Activated naive CD8-positive, alpha-beta T cell treated with anti-CD3 and anti-CD28 coated beads, Interleukin-2, amount 10 ng/mL, durations not matched to agents 7 days and 5 days (primary cell): ENCODE data around the gene VAC14. TPM values are rescaled to one million over a fixed set of nuclear protein-coding genes. Genes with fewer than 3 reads are reported as not detected.

Source experiments
- ATAC-seq: fragments of 150-1000 bp; cut with Tn5 transposase; one replicate; pipeline ENCODE4 v1.10.0; 2021; ENCODE audit warnings: low read depth, moderate library complexity
- POLR2A ChIA-PET: fragments of 350-600 bp; sonication (Branson Sonifier 250); formaldehyde crosslinking; loops from one replicate; lab custom pipeline; 2021; ENCODE audit warnings: antibody characterized with exemption; lab: Charles Lee
- DNase-seq: peaks from one replicate; pipeline ENCODE4 v3.0.0; 2021
- H3K27ac Mint-ChIP-seq: one replicate; pipeline ENCODE4 v1.8.0; 2022; ENCODE audit warnings: mild to moderate bottlenecking, mixed read lengths
- H3K27me3 Mint-ChIP-seq: one replicate; pipeline ENCODE4 v1.8.0; 2022; ENCODE audit warnings: mild to moderate bottlenecking, moderate library complexity, mixed read lengths
- H3K36me3 Mint-ChIP-seq: one replicate; pipeline ENCODE4 v1.8.0; 2021; ENCODE audit warnings: mild to moderate bottlenecking, mixed read lengths
- H3K4me1 Mint-ChIP-seq: one replicate; pipeline ENCODE4 v1.8.0; 2021; ENCODE audit warnings: mixed read lengths
- H3K4me3 Mint-ChIP-seq: one replicate; pipeline ENCODE4 v1.8.0; 2022; ENCODE audit warnings: mild to moderate bottlenecking, moderate library complexity, mixed read lengths
- H3K9me3 Mint-ChIP-seq: one replicate; pipeline ENCODE4 v1.8.0; 2021; ENCODE audit warnings: mixed read lengths
- total RNA-seq, 2 experiments: library from RNA; stranded (reverse); gene quantifications; one replicate each; pipeline ENCODE4 v1.2.3, GENCODE V29; 2021

Gene VAC14
- total RNA-seq, 2 experiments from 2014 or later: 34.4 to 36.9 TPM

- Mint-ChIP-seq H3K36me3 (no peaks in the 10 kb centered on the region), H3K27me3 (peaks cover 11% of the 10 kb centered on the region), H3K9me3 (no peaks in the 10 kb centered on the region), H3K4me3 (no peak overlapping the region), H3K27ac (no peak overlapping the region), H3K4me1 (no peaks in the 10 kb centered on the region)
- ATAC-seq: no peak
- POLR2A ChIA-PET: interaction anchor here (0.7 to 1.8 kb wide), 3 partner anchors 8 to 51 kb away, joined by 4 to 5 read pairs (median 4); no protein-coding TSS in a partner anchor
- DNase-seq: no peak
Measured at GRCh38 chr16:70687671-70688245, 113.2 kb downstream of the VAC14 start.

DNA sequence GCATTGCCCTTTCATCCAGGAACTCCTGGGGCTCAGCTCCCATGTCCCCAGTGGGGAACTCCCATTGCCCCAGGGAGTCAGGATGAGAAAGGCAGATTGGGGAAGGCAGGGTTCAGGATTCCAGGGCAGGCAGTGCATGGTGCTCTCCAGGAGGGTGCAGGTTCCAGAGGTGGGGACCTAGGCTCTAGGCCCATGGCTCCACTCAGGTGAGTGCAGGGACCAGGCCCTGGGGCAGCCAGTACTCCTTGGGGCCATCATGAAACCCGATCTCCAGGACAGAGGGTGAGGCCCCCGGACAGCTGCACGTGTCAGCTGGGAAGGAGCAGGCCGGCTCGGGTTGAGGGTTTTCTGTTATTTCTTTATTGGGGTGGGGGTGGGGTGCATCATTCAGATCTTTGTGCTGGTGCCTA, 113.9 kb downstream of the VAC14 start:
- Mint-ChIP-seq H3K36me3 (no peaks in the 10 kb centered on the region), H3K4me1 (no peaks in the 10 kb centered on the region), H3K27ac (no peak overlapping the region), H3K27me3 (peaks cover 11% of the 10 kb centered on the region), H3K9me3 (no peaks in the 10 kb centered on the region), H3K4me3 (no peak overlapping the region)
- DNase-seq: no peak
- POLR2A ChIA-PET: interaction anchor here (0.6 to 1.8 kb wide), 3 partner anchors 9 to 85 kb away, joined by 4 to 5 read pairs (median 4); no protein-coding TSS in a partner anchor
- no peak for ATAC-seq

- peak overlapping the region; percentile 39 for H3K4me3 Mint-ChIP-seq
- DNase-seq (no peak), ATAC-seq (no peak)
- H3K9me3 Mint-ChIP-seq: no peaks in the 10 kb centered on the region
- H3K27me3 Mint-ChIP-seq: peaks cover 11% of the 10 kb centered on the region
- no peak overlapping the region for H3K27ac Mint-ChIP-seq
- no peaks in the 10 kb centered on the region for H3K36me3 Mint-ChIP-seq
- POLR2A ChIA-PET: interaction anchor here (0.6 to 1.8 kb wide), 2 partner anchors 10 to 85 kb away, joined by 4 to 5 read pairs; no protein-coding TSS in a partner anchor
- no peaks in the 10 kb centered on the region for H3K4me1 Mint-ChIP-seq
Measured at GRCh38 chr16:70686376-70687101, 114.4 kb downstream of the VAC14 start.

DNA sequence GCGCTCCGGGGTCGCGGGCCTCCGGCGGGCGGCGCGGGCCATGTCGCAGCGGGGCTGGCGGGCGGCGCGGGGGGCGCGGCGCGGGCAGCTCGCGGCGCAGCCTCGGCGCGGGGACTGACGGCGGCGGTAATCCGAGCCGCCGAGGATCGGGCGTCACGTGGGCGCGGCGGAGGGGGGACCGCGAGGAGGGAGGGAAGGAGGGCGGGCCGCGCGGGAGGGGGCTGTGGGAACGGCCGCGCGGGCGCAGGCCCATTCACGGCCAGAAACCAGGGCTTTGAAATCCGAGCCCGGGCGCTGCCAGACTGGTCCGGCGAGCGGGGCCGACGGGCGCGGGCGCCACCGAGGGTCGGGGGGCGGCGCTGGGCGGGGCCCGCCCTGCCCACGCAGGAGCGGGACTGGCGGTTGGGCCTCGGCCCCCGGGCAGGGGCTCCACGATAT, 115.0 kb downstream of the VAC14 start, which contains the start of gene MTSS2:
MTSS2 (minus strand) TSS at position 116 of the 438 bp plus-strand sequence. CDS start 262 bp downstream, outside the sequence.
- DNase-seq (peak; percentile 56), ATAC-seq (peak; percentile 23)
- H3K36me3 Mint-ChIP-seq: no peaks in the 10 kb centered on the region
- H3K27me3 Mint-ChIP-seq: peaks cover 11% of the 10 kb centered on the region
- no peaks in the 10 kb centered on the region for H3K4me1 Mint-ChIP-seq
- peak within 1 kb of the TSS; percentile 39 for H3K4me3 Mint-ChIP-seq
- POLR2A ChIA-PET: interaction anchor here (2.6 kb wide), 1 partner anchor 52 kb away, joined by 6 read pairs; no protein-coding TSS in a partner anchor
- no peaks in the 10 kb centered on the region for H3K9me3 Mint-ChIP-seq
- H3K27ac Mint-ChIP-seq: no peak within 1 kb of the TSS

- Mint-ChIP-seq H3K27me3 (peaks cover 11% of the 10 kb centered on the region), H3K36me3 (no peaks in the 10 kb centered on the region), H3K4me3 (peak overlapping the region; percentile 39), H3K27ac (no peak overlapping the region), H3K4me1 (peaks cover 2% of the 10 kb centered on the region), H3K9me3 (no peaks in the 10 kb centered on the region)
- POLR2A ChIA-PET: interaction anchor here (2.6 kb wide), 1 partner anchor 53 kb away, joined by 6 read pairs; no protein-coding TSS in a partner anchor
- ATAC-seq (peak; percentile 60), DNase-seq (peak; percentile 57)
Measured at GRCh38 chr16:70685061-70685937, 115.7 kb downstream of the VAC14 start.

GRCh38 chr16:70684146-70685060, 116.6 kb downstream of the VAC14 start:
- no peaks in the 10 kb centered on the region for H3K9me3 Mint-ChIP-seq
- peaks cover 2% of the 10 kb centered on the region for H3K4me1 Mint-ChIP-seq
- DNase-seq (no peak), ATAC-seq (no peak)
- POLR2A ChIA-PET: interaction anchor here (0.9 to 2.6 kb wide), 2 partner anchors 11 to 54 kb away, joined by 3 to 6 read pairs; no protein-coding TSS in a partner anchor
- H3K27ac Mint-ChIP-seq: no peak overlapping the region
- H3K27me3 Mint-ChIP-seq: peaks cover 11% of the 10 kb centered on the region
- peak overlapping the region; percentile 39 for H3K4me3 Mint-ChIP-seq
- no peaks in the 10 kb centered on the region for H3K36me3 Mint-ChIP-seq

GRCh38 chr16:70683146-70683944, 117.6 kb downstream of the VAC14 start:
- ATAC-seq (no peak), DNase-seq (no peak)
- H3K4me1 Mint-ChIP-seq: peaks cover 4% of the 10 kb centered on the region
- no peaks in the 10 kb centered on the region for H3K36me3 Mint-ChIP-seq
- H3K4me3 Mint-ChIP-seq: no peak overlapping the region
- peaks cover 11% of the 10 kb centered on the region for H3K27me3 Mint-ChIP-seq
- no peaks in the 10 kb centered on the region for H3K9me3 Mint-ChIP-seq
- POLR2A ChIA-PET: interaction anchor here (0.9 to 2.6 kb wide), 2 partner anchors 12 to 55 kb away, joined by 3 to 6 read pairs; no protein-coding TSS in a partner anchor
- H3K27ac Mint-ChIP-seq: no peak overlapping the region

- no peak for DNase-seq
- Mint-ChIP-seq H3K27me3 (peaks cover 11% of the 10 kb centered on the region), H3K27ac (peak overlapping the region; percentile 45), H3K9me3 (no peaks in the 10 kb centered on the region), H3K36me3 (no peaks in the 10 kb centered on the region), H3K4me1 (peaks cover 4% of the 10 kb centered on the region), H3K4me3 (no peak overlapping the region)
- no peak for ATAC-seq
- POLR2A ChIA-PET: no interaction called here
Measured at GRCh38 chr16:70682239-70683145, 118.5 kb downstream of the VAC14 start.

DNA sequence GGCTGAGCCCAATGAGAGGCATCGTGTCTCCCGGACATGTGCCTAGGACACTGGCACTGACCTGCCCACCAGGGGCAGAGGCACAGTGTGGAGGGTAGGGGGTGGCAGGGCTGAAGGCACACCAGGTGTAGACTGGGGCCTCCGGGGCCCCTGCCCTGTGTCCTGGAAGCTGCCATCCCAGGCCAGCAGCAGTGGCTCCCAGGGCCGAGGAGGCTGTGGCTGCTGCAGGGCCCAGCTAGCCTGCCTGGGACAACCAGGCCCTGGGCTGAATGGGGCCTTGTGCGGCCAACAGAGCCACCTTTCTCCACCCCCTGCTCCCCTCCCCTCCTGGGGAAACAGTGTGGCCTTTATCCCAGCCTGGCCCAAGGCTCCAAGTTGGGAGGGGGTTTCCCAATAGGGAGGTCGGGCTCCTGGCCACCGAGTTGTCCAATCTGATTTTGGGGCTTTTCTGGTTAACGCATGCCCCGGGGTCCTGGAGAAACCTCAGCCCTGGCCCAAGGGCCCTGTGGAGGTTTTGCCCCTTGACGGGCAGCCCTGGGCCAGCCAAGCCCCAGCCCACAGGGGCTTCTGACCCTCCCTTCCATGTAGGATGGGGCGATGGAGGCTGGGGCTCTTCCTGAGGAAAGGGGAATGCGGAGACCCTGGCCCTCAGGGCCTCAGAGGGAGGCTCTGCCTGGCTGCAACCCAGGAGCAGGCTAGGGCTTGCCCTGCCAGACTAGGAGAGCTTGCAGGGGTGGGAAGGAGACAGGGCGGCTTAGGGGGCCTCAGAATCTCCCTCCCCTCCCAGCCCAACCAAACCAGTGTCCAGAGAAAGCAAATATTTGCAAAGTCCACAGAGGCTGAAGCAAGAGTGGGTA, 119.3 kb downstream of the VAC14 start:
- Mint-ChIP-seq H3K9me3 (no peaks in the 10 kb centered on the region), H3K36me3 (no peaks in the 10 kb centered on the region), H3K4me3 (no peak overlapping the region), H3K27me3 (peaks cover 9% of the 10 kb centered on the region), H3K4me1 (peaks cover 4% of the 10 kb centered on the region), H3K27ac (no peak overlapping the region)
- no peak for ATAC-seq
- POLR2A ChIA-PET: interaction anchor here (0.9 kb wide), 1 partner anchor 14 kb away, joined by 3 read pairs; no protein-coding TSS in a partner anchor
- DNase-seq: no peak
